ENCODE results near the gene SGPP1.

DNA sequence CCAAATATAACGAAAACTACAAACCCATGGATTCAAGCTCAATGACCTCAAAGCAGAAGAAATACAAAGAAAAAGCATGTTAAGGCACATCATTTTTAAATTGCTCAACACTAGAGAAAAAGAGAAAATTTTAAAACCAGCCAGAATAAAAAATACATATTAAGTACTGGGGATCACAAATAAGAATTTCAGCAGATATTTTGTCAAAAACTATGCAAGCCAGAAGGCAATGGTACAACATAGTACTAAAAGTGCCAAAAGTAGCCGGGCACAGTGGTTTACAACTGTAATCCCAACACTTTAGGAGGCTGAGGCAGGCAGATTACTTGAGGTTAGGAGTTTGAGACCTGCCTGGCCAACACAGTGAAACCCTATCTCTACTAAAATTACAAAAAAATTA, 10.2 kb downstream of the SGPP1 start:
- TF ChIP-seq, protein P1, sequence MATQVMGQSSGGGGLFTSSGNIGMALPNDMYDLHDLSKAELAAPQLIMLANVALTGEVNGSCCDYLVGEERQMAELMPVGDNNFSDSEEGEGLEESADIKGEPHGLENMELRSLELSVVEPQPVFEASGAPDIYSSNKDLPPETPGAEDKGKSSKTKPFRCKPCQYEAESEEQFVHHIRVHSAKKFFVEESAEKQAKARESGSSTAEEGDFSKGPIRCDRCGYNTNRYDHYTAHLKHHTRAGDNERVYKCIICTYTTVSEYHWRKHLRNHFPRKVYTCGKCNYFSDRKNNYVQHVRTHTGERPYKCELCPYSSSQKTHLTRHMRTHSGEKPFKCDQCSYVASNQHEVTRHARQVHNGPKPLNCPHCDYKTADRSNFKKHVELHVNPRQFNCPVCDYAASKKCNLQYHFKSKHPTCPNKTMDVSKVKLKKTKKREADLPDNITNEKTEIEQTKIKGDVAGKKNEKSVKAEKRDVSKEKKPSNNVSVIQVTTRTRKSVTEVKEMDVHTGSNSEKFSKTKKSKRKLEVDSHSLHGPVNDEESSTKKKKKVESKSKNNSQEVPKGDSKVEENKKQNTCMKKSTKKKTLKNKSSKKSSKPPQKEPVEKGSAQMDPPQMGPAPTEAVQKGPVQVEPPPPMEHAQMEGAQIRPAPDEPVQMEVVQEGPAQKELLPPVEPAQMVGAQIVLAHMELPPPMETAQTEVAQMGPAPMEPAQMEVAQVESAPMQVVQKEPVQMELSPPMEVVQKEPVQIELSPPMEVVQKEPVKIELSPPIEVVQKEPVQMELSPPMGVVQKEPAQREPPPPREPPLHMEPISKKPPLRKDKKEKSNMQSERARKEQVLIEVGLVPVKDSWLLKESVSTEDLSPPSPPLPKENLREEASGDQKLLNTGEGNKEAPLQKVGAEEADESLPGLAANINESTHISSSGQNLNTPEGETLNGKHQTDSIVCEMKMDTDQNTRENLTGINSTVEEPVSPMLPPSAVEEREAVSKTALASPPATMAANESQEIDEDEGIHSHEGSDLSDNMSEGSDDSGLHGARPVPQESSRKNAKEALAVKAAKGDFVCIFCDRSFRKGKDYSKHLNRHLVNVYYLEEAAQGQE (tag by site-specific recombination; IDR thresholded peaks at IDR 0.05): no peak
- TF ChIP-seq ZNF785 (tag by site-specific recombination; IDR thresholded peaks at IDR 0.05) (no peak), CTCF (tag by site-specific recombination; IDR thresholded peaks at IDR 0.05) (no peak), ZNF473 (tag by site-specific recombination; IDR thresholded peaks at IDR 0.05) (no peak), ZBTB17 (tag by site-specific recombination; IDR thresholded peaks at IDR 0.05) (no peak), PBX3 (CRISPR knock-in tag; IDR thresholded peaks at IDR 0.05) (no peak), ZFP69B (tag by site-specific recombination; IDR thresholded peaks at IDR 0.05) (no peak), ZNF175 (tag by site-specific recombination; IDR thresholded peaks at IDR 0.05) (no peak), ZNF140 (tag by site-specific recombination; IDR thresholded peaks at IDR 0.05) (no peak), ZNF174 (tag by site-specific recombination; IDR thresholded peaks at IDR 0.05) (no peak), SETDB1 (IDR thresholded peaks at IDR 0.05; ENCODE audit: insufficient read length, low read length) (peak; percentile 94)

All from HEK293 (cell line).